ENCODE results near the gene SELP. TPM values are rescaled to one million over a fixed set of nuclear protein-coding genes. Genes with fewer than 3 reads are reported as not detected.

The SELP gene
- total RNA-seq, 1 experiment from 2014 or later = not detected

DNA sequence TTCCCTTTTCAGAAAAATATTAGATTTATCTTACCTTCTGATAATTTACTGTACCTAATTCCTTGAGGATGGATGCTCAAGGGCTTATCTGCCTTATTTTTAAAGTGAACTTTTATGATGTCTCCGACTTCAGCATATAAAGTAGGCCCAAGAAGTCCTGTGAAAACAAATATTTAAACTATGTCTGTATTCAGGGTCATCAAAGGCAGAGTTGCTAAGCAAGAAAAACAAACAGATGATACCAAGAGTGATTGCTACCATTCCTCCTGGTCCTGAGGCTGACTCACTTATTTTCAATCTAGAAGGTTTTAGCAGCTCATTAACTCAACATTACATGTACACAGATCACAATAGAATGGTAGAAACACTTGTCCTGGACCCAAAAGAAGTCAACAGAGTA, 57.7 kb downstream of the SELP start:
- Histone ChIP-seq H3K27ac (ENCODE audit: low read length) (no peak overlapping the region), H3K27me3 (ENCODE audit: control insufficient read depth, insufficient read depth, low read length) (peaks cover 14% of the 10 kb centered on the region), H3K4me3 (ENCODE audit: low read depth in 2 of 2, low read length in 2 of 2) (no peak overlapping the region), H3K36me3 (ENCODE audit: control insufficient read depth, insufficient read depth, low read length) (no peaks in the 10 kb centered on the region), H3K9me3 (ENCODE audit: control insufficient read depth, insufficient read depth, low read depth, low read length) (no peaks in the 10 kb centered on the region), H3K4me1 (ENCODE audit: control insufficient read depth, insufficient read depth, low read length) (no peaks in the 10 kb centered on the region)
- no peak for DNase-seq (ENCODE audit: low read depth, low spot score)
- POLR2A ChIA-PET = no interaction called here
- in situ Hi-C loops (cut with HindIII; ENCODE audit: low pct_unique_long_range_greater_than_20kb, low sequenced_read_pairs) = no loop called here
- TF ChIP-seq SIN3A (IDR thresholded peaks at IDR 0.05; ENCODE audit: borderline replicate concordance, insufficient read depth, low read depth, low read length) (no peak), TCF7L2 (IDR thresholded peaks at IDR 0.05; ENCODE audit: low read depth, low read length) (no peak), POLR2AphosphoS5 (IDR thresholded peaks at IDR 0.05; ENCODE audit: low read depth, low read length) (no peak)
- TF ChIP-seq, protein P1, sequence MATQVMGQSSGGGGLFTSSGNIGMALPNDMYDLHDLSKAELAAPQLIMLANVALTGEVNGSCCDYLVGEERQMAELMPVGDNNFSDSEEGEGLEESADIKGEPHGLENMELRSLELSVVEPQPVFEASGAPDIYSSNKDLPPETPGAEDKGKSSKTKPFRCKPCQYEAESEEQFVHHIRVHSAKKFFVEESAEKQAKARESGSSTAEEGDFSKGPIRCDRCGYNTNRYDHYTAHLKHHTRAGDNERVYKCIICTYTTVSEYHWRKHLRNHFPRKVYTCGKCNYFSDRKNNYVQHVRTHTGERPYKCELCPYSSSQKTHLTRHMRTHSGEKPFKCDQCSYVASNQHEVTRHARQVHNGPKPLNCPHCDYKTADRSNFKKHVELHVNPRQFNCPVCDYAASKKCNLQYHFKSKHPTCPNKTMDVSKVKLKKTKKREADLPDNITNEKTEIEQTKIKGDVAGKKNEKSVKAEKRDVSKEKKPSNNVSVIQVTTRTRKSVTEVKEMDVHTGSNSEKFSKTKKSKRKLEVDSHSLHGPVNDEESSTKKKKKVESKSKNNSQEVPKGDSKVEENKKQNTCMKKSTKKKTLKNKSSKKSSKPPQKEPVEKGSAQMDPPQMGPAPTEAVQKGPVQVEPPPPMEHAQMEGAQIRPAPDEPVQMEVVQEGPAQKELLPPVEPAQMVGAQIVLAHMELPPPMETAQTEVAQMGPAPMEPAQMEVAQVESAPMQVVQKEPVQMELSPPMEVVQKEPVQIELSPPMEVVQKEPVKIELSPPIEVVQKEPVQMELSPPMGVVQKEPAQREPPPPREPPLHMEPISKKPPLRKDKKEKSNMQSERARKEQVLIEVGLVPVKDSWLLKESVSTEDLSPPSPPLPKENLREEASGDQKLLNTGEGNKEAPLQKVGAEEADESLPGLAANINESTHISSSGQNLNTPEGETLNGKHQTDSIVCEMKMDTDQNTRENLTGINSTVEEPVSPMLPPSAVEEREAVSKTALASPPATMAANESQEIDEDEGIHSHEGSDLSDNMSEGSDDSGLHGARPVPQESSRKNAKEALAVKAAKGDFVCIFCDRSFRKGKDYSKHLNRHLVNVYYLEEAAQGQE (IDR thresholded peaks at IDR 0.05; ENCODE audit: insufficient read depth in 1 of 2, low read depth in 2 of 2, low read length in 1 of 2) = no peak
- TF ChIP-seq, protein P2, sequence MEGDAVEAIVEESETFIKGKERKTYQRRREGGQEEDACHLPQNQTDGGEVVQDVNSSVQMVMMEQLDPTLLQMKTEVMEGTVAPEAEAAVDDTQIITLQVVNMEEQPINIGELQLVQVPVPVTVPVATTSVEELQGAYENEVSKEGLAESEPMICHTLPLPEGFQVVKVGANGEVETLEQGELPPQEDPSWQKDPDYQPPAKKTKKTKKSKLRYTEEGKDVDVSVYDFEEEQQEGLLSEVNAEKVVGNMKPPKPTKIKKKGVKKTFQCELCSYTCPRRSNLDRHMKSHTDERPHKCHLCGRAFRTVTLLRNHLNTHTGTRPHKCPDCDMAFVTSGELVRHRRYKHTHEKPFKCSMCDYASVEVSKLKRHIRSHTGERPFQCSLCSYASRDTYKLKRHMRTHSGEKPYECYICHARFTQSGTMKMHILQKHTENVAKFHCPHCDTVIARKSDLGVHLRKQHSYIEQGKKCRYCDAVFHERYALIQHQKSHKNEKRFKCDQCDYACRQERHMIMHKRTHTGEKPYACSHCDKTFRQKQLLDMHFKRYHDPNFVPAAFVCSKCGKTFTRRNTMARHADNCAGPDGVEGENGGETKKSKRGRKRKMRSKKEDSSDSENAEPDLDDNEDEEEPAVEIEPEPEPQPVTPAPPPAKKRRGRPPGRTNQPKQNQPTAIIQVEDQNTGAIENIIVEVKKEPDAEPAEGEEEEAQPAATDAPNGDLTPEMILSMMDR (IDR thresholded peaks at IDR 0.05) = no peak
- intact Hi-C loops (cut with micrococcal nuclease; ENCODE audit: unreplicated experiment) = no loop called here
- ATAC-seq = no peak
- CTCF ChIA-PET = no interaction called here
- BruUV-seq (replicated peaks) = no TSS peak

DNA sequence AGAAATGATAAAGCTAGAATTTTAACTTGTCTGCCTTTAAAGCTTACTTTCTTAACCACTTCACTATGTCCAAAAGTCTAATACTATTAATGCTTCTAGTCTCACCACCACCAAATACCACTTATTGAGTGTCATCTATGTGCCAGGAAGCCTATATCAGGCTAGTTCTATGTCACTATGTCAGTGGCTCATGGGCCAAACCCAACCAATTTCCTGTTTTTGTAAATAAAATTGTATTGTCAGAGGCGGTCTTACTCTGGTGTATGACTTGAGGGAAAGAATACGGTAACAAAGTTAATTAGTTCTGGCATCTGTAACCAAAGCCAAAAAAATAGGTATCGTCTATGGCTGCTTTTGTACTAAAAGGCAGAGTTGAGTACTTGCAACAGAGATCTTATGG, 58.5 kb downstream of the SELP start:
- CTCF ChIA-PET = no interaction called here
- DNase-seq (ENCODE audit: low read depth, low spot score) = no peak
- TF ChIP-seq, protein P1 (IDR thresholded peaks at IDR 0.05; ENCODE audit: insufficient read depth in 1 of 2, low read depth in 2 of 2, low read length in 1 of 2) = no peak
- TF ChIP-seq, protein P2 (IDR thresholded peaks at IDR 0.05) = no peak
- TF ChIP-seq TCF7L2 (IDR thresholded peaks at IDR 0.05; ENCODE audit: low read depth, low read length) = no peak
- no peak for TF ChIP-seq SIN3A (IDR thresholded peaks at IDR 0.05; ENCODE audit: borderline replicate concordance, insufficient read depth, low read depth, low read length)
- TF ChIP-seq POLR2AphosphoS5 (IDR thresholded peaks at IDR 0.05; ENCODE audit: low read depth, low read length) = no peak
- Histone ChIP-seq H3K4me1 (ENCODE audit: control insufficient read depth, insufficient read depth, low read length) (no peaks in the 10 kb centered on the region), H3K9me3 (ENCODE audit: control insufficient read depth, insufficient read depth, low read depth, low read length) (no peaks in the 10 kb centered on the region), H3K27me3 (ENCODE audit: control insufficient read depth, insufficient read depth, low read length) (peaks cover 14% of the 10 kb centered on the region), H3K4me3 (ENCODE audit: low read depth in 2 of 2, low read length in 2 of 2) (no peak overlapping the region), H3K27ac (ENCODE audit: low read length) (no peak overlapping the region), H3K36me3 (ENCODE audit: control insufficient read depth, insufficient read depth, low read length) (no peaks in the 10 kb centered on the region)
- intact Hi-C loops (cut with micrococcal nuclease; ENCODE audit: unreplicated experiment) (no loop called here), in situ Hi-C loops (cut with HindIII; ENCODE audit: low pct_unique_long_range_greater_than_20kb, low sequenced_read_pairs) (no loop called here)
- BruUV-seq (replicated peaks) = no TSS peak
- no peak for ATAC-seq
- POLR2A ChIA-PET = no interaction called here

All from Panc1 (cell line).